ENCODE data around the gene SLC29A2.

Gene SLC29A2

GRCh38 chr11:66313321-66314185, 58.0 kb downstream of the SLC29A2 start:
- H3K4me3 ChIP-seq = peak overlapping the region; percentile 73
- H3K4me1 ChIP-seq = peaks cover 62% of the 10 kb centered on the region
- H3K9ac ChIP-seq = peak overlapping the region; percentile 84
- peak overlapping the region; percentile 98 for H3K4me2 ChIP-seq
- H3K9me3 ChIP-seq = no peaks in the 10 kb centered on the region
- peaks cover 24% of the 10 kb centered on the region for H4K20me1 ChIP-seq
- TF ChIP-seq Cebpa-rat (IDR thresholded peaks at IDR 0.05) = no peak
- H3K27ac ChIP-seq = peak overlapping the region; percentile 91
- H3K27me3 ChIP-seq = no peaks in the 10 kb centered on the region
- no peaks in the 10 kb centered on the region for H3K36me3 ChIP-seq

GRCh38 chr11:66312549-66313320, 58.8 kb downstream of the SLC29A2 start:
- H3K27ac ChIP-seq = peak overlapping the region; percentile 91
- H3K4me2 ChIP-seq = peak overlapping the region; percentile 98
- H3K36me3 ChIP-seq = no peaks in the 10 kb centered on the region
- peak overlapping the region; percentile 84 for H3K9ac ChIP-seq
- H3K9me3 ChIP-seq = no peaks in the 10 kb centered on the region
- no peak for TF ChIP-seq Cebpa-rat (IDR thresholded peaks at IDR 0.05)
- H3K27me3 ChIP-seq = no peaks in the 10 kb centered on the region
- H3K4me3 ChIP-seq = peak overlapping the region; percentile 73
- H3K4me1 ChIP-seq = peaks cover 55% of the 10 kb centered on the region
- peaks cover 24% of the 10 kb centered on the region for H4K20me1 ChIP-seq
